ENCODE results near the gene CPXM2.

Gene CPXM2

GRCh38 chr10:123903621-123904020, 12.0 kb upstream of the CPXM2 start:
- no peak for DNase-seq

GRCh38 chr10:123901621-123902020, 10.0 kb upstream of the CPXM2 start:
- DNase-seq = no peak

- no peak for DNase-seq
Observed at GRCh38 chr10:123897146-123897545, 5.5 kb upstream of the CPXM2 start.

GRCh38 chr10:123896246-123896927, 4.8 kb upstream of the CPXM2 start:
- no peak for DNase-seq

GRCh38 chr10:123893651-123894050, 2.0 kb upstream of the CPXM2 start:
- DNase-seq = no peak

GRCh38 chr10:123890756-123891143, 857 bp downstream of the CPXM2 start:
- no peak for DNase-seq

GRCh38 chr10:123890226-123890625, 1.4 kb downstream of the CPXM2 start:
- no peak for DNase-seq

- DNase-seq = no peak
Observed at GRCh38 chr10:123889821-123890220, 1.8 kb downstream of the CPXM2 start.

- DNase-seq = no peak
Observed at GRCh38 chr10:123888751-123889150, 2.9 kb downstream of the CPXM2 start.

- DNase-seq = no peak
Observed at GRCh38 chr10:123888256-123888655, 3.4 kb downstream of the CPXM2 start.

- DNase-seq = no peak
Observed at GRCh38 chr10:123886292-123886691, 5.3 kb downstream of the CPXM2 start.

- DNase-seq = no peak
Observed at GRCh38 chr10:123885406-123886170, 6.0 kb downstream of the CPXM2 start.

GRCh38 chr10:123884907-123885381, 6.7 kb downstream of the CPXM2 start:
- DNase-seq = no peak

- DNase-seq = no peak
Observed at GRCh38 chr10:123884351-123884906, 7.2 kb downstream of the CPXM2 start.

- no peak for DNase-seq
Observed at GRCh38 chr10:123883673-123884320, 7.8 kb downstream of the CPXM2 start.

GRCh38 chr10:123882681-123883445, 8.7 kb downstream of the CPXM2 start:
- no peak for DNase-seq

GRCh38 chr10:123882177-123882576, 9.4 kb downstream of the CPXM2 start:
- no peak for DNase-seq

- no peak for DNase-seq
Observed at GRCh38 chr10:123879606-123880257, 11.9 kb downstream of the CPXM2 start.

GRCh38 chr10:123878666-123879303, 12.8 kb downstream of the CPXM2 start:
- no peak for DNase-seq

GRCh38 chr10:123870260-123870659, 21.3 kb downstream of the CPXM2 start:
- DNase-seq = no peak

GRCh38 chr10:123869020-123869414, 22.6 kb downstream of the CPXM2 start:
- no peak for DNase-seq
